ENCODE data around the gene DCC.

DCC gene

GRCh38 chr18:52999633-53000032 is 659.6 kb downstream of the DCC start:
- TF ChIP-seq EZH2phosphoT487 (IDR thresholded peaks at IDR 0.05; ENCODE audit: borderline replicate concordance) (no peak), CTCF (conservative IDR thresholded peaks at IDR 0.05; ENCODE audit: low read length) (no peak)
- H3K79me2 ChIP-seq (ENCODE audit: insufficient read depth, low read length) = no peaks in the 10 kb centered on the region
- H2AFZ ChIP-seq (ENCODE audit: low read length) = no peak overlapping the region

GRCh38 chr18:53004798-53005197 is 664.8 kb downstream of the DCC start:
- Histone ChIP-seq H3K4me1 (ENCODE audit: insufficient read depth, low read length, poor library complexity, severe bottlenecking) (no peaks in the 10 kb centered on the region), H3K4me2 (ENCODE audit: low read depth, low read length, poor library complexity, severe bottlenecking) (no peak overlapping the region)

More at GRCh38 chr18:52999633-53000032, 659.6 kb downstream of the DCC start:
- H3K4me2 ChIP-seq (ENCODE audit: low read depth, low read length, poor library complexity, severe bottlenecking) = no peak overlapping the region
- no peaks in the 10 kb centered on the region for H3K9me2 ChIP-seq (replicated peaks; ENCODE audit: low read depth, low read length)
- H3F3A ChIP-seq (ENCODE audit: low read depth) = no peaks in the 10 kb centered on the region
- H3K9me3 ChIP-seq (ENCODE audit: insufficient read depth, low read depth, low read length) = no peaks in the 10 kb centered on the region
- H4K20me1 ChIP-seq (ENCODE audit: insufficient read depth, low read length, poor library complexity, severe bottlenecking) = no peaks in the 10 kb centered on the region
- H3K4me3 ChIP-seq (ENCODE audit: low read length, poor library complexity, severe bottlenecking) = no peak overlapping the region
- no peaks in the 10 kb centered on the region for H3K27me3 ChIP-seq (ENCODE audit: insufficient read depth, low read length, poor library complexity, severe bottlenecking)
- no peaks in the 10 kb centered on the region for H3K4me1 ChIP-seq (ENCODE audit: insufficient read depth, low read length, poor library complexity, severe bottlenecking)
- H3K36me3 ChIP-seq (ENCODE audit: insufficient read depth, low read length) = no peaks in the 10 kb centered on the region
- H3K9ac ChIP-seq (ENCODE audit: low read depth, low read length, poor library complexity, severe bottlenecking) = no peak overlapping the region

GRCh38 chr18:53018791-53019190 is 678.8 kb downstream of the DCC start:
- no peaks in the 10 kb centered on the region for H3K4me1 ChIP-seq (ENCODE audit: insufficient read depth, low read length, poor library complexity, severe bottlenecking)
- H3K79me2 ChIP-seq (ENCODE audit: insufficient read depth, low read length) = no peaks in the 10 kb centered on the region
- no peak overlapping the region for H3K4me3 ChIP-seq (ENCODE audit: low read length, poor library complexity, severe bottlenecking)
- H4K20me1 ChIP-seq (ENCODE audit: insufficient read depth, low read length, poor library complexity, severe bottlenecking) = no peaks in the 10 kb centered on the region
- H3K27me3 ChIP-seq (ENCODE audit: insufficient read depth, low read length, poor library complexity, severe bottlenecking) = no peaks in the 10 kb centered on the region
- no peak for TF ChIP-seq EZH2phosphoT487 (IDR thresholded peaks at IDR 0.05; ENCODE audit: borderline replicate concordance)
- TF ChIP-seq CTCF (conservative IDR thresholded peaks at IDR 0.05; ENCODE audit: low read length) = no peak
- no peaks in the 10 kb centered on the region for H3K9me3 ChIP-seq (ENCODE audit: insufficient read depth, low read depth, low read length)
- H3F3A ChIP-seq (ENCODE audit: low read depth) = no peaks in the 10 kb centered on the region
- no peak overlapping the region for H3K4me2 ChIP-seq (ENCODE audit: low read depth, low read length, poor library complexity, severe bottlenecking)
- no peak overlapping the region for H3K9ac ChIP-seq (ENCODE audit: low read depth, low read length, poor library complexity, severe bottlenecking)
- H2AFZ ChIP-seq (ENCODE audit: low read length) = no peak overlapping the region
- no peaks in the 10 kb centered on the region for H3K36me3 ChIP-seq (ENCODE audit: insufficient read depth, low read length)
- H3K9me2 ChIP-seq (replicated peaks; ENCODE audit: low read depth, low read length) = no peaks in the 10 kb centered on the region

More at GRCh38 chr18:53004798-53005197, 664.8 kb downstream of the DCC start:
- Histone ChIP-seq H3K36me3 (ENCODE audit: insufficient read depth, low read length) (no peaks in the 10 kb centered on the region), H3K4me3 (ENCODE audit: low read length, poor library complexity, severe bottlenecking) (no peak overlapping the region), H3K9me3 (ENCODE audit: insufficient read depth, low read depth, low read length) (no peaks in the 10 kb centered on the region), H3K27me3 (ENCODE audit: insufficient read depth, low read length, poor library complexity, severe bottlenecking) (no peaks in the 10 kb centered on the region), H3F3A (ENCODE audit: low read depth) (no peaks in the 10 kb centered on the region), H3K9me2 (replicated peaks; ENCODE audit: low read depth, low read length) (no peaks in the 10 kb centered on the region), H4K20me1 (ENCODE audit: insufficient read depth, low read length, poor library complexity, severe bottlenecking) (no peaks in the 10 kb centered on the region), H2AFZ (ENCODE audit: low read length) (no peak overlapping the region), H3K9ac (ENCODE audit: low read depth, low read length, poor library complexity, severe bottlenecking) (no peak overlapping the region), H3K79me2 (ENCODE audit: insufficient read depth, low read length) (no peaks in the 10 kb centered on the region)
- TF ChIP-seq CTCF (conservative IDR thresholded peaks at IDR 0.05; ENCODE audit: low read length) = no peak
- no peak for TF ChIP-seq EZH2phosphoT487 (IDR thresholded peaks at IDR 0.05; ENCODE audit: borderline replicate concordance)

Measured in Loucy (cell line).